ENCODE results near the gene C7orf33.
"Not testable (repeated sequence)": the region's sequence is repeated elsewhere in the genome, so short reads cannot be mapped to it uniquely, and the experiment has no call there.

Gene C7orf33

DNA sequence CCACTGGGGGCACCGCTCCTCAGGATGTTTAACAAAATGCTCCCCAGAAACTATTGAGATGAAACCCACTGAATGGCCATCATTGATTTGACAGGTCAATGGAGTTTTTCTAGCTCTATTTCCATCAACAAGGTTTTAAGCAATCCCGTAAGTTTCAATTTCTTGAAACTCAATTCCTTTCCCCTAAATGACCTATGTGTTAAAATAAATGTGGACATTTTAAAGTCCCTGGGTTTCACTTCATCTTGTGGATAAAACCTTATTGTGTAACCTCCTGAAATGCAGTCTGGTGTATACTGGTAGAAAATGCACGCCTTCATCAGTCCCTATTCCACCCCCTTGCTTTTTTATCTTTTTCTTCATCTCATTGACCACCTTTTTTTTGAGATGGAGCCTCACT lies 8.9 kb upstream of the C7orf33 start:
- no peak for DNase-seq

DNA sequence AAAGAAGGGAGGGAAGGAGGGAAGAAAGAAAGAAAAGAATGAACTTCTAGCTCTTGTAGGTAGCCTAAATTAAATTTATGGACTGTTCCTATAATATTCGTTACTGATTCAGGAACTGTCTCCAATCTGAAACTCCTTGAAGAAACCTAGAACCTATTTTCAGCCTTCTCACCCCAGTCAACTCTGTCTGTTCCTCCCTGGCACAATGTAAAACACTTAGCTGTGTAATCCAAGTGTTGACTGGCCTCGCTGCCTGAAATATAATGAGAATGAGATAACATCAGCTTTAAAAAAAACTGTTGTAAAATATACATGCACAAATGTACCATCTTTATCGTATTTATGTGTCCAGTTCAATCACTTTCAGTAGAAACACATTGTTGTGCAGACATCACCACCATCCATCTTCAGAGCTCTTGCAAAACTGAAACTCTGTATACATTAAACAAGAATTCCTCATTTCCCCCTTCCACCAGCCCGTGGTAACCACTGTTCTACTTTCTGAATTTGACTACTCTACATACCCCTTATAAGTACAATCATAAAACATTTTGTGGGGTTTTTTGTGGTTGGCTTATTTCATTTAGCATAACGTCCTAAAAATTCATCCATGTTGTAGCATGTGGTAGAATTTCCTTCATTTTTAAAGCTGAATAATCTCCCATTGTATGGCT lies 6.3 kb upstream of the C7orf33 start:
- no peak for DNase-seq

DNA sequence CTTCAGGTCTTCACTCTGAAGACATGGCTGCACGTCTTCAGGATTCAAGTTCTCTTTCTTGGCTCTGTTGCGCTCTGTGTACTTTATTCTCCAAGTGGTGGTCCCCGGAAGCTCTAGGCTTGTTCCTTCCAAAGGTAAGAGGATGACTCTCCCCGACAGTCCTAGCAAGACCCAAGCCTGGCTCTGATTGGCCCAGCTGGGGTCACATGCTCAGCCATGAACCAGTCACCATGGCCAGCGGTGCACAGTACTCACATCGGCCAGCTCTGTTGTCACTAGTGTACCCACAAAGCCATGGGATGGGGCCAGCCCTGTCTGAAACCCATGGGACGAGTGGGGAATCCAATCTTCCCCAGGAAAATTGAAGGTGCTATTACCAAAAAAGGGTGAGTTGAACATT lies 5.2 kb upstream of the C7orf33 start:
- no peak for DNase-seq

DNA sequence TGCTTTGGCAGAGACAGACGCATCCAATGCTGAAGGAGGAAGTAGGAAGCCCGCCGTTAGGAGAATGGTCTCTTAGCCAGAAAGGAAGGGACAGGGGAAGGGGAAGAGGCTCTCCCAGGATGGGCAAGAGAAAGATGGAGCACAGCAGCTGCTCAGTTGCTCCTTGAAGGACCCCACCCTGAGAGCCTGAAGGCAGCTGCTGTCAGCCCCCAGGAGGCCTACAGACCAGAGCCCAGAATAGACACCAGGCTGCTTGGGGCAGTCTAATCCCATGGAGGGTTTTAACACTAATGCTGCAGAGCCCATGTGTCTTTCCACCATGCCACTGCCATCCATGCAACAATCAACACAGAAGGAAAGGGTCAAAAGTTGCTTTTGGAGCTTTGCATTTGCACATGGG lies 3.5 kb upstream of the C7orf33 start:
- DNase-seq: no peak

DNA sequence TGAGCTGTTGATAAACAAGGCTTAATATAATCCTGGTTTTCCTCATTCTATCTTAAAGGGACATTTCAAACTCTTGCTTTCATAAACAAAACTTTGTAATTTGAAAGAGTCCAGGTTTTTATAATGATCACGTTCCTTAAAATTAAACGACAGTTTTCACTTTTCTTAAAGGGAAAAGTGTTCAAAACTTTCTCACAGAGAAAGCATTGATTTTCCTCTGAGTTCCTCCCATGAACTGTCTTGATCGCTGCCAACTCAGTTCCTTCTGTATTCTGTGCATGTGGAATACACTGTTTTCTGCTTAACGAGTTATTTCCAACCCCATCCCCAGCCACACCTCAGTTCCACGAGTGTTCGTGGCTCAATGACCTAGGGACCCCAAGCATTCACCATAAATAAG lies 2.4 kb upstream of the C7orf33 start:
- no peak for DNase-seq

DNA sequence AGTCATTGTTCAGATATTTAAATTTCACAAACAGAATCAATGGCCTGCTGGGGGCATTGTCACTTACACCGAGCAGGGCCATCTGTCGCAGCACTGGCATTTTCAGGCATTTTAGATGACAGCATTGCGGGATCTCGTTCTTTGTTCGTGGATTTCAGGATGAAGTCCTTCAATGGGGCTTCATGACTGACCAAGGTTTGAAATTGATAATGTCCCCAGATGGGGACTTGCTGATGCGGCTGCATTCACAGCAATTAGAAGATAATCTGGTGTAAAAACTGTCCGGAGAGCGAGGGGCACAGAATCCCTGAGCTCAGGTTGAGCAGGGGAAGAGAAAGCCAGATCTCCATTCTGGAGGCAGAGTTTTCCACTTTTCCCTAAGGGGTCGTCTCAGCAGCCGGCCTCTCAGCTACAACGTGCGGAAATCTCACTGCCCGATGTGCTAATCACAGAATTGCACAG lies 1.9 kb upstream of the C7orf33 start:
- peak; percentile 34 for DNase-seq

DNA sequence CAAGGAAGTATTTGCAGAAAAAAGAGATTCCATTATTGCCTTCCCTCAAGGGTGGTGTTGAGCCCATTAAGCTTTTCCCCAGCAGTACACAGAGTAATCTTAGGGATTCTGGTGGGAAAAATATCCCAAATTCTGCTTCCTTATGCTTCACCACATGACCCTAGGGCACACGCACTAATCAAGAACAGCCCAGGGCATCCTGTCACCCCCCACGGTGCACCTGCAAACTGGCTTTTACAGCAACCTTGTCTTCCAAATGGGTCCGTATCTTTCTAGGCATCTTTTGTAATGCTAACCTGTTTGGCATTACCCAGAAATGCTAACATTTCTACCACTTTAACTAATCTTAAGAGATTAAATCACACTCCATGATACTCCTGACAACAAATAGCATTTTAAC lies 926 bp upstream of the C7orf33 start:
- peak; percentile 46 for DNase-seq

DNA sequence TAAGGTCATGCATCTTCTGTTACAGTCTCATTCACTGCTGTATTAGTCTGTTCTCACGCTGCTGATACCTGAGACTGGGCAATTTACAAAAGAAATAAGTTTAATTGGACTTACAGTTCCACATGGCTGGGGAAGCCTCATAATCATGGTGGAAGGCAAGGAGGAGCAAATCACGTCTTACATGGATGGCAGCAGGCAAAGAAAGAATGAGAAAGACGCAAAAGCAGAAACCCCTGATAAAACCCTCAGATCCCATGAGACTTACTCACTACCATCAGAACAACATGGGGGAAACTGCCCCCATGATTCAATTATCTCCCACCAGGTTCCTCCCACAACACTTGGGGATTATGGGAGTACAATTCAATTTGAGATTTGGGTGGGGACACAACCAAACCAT lies 5.8 kb downstream of the C7orf33 start:
- not testable (repeated sequence) for DNase-seq

DNA sequence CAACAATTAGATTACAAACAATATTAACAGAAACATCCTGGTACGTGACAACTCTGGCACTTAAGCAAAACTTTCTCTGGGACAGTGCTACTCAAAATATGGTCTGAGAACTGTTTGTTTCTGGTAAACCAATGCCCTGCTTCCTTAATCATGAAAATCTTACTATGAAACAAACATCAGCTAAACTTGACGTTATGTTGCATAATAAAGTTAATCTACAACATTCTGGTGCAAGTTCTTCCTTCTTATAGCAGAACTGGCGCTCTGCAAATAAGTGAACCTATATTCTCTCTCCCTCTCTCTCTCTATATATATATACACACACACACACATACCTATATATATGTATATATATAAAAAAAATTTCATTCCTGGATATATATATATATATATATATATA lies 7.8 kb downstream of the C7orf33 start:
- no peak for DNase-seq

DNA sequence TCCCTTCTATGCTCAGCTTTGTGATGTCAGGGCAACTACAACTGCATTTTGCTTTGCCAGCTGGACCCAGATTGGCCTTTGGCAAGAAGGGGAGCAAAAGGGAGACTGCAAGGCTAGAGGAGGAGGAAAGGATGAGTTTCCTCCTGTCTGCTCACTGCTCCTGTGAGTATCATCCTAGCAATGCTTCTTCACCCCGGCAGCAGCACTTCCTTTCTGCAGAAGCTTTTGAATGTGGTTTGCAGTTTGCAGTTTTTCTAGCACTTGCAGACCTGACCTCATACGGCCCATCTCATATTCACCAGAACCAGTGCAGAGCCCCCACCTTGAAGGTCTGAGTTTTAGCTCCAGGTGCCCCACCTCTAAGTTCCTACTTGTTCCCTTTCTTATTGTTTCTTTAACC lies 14.8 kb downstream of the C7orf33 start:
- no peak for DNase-seq

DNA sequence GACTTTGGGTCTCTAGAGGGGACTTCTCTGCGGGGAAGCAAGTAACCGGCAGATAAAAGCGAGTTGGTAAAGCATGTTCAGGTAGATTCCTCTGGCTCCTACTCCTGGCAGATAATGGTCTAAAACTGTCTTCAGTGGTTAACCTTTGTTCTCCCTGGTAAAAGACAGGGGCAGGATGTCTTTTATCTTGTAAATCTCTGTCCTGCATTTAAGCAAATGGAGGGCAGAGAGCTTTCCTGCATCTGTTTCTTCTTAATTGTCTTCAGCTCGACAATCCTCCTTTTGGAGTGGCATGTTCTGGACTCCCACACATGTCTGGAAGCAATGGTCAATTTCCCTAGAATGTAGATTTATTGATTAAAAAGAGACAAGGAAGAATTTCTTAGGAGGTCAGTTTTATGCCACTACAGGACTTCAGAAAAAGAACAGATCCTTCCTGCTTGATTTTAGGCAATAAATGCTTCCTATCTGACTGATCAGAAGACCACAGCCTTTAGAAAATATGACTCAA lies 16.6 kb downstream of the C7orf33 start:
- no peak for DNase-seq

DNA sequence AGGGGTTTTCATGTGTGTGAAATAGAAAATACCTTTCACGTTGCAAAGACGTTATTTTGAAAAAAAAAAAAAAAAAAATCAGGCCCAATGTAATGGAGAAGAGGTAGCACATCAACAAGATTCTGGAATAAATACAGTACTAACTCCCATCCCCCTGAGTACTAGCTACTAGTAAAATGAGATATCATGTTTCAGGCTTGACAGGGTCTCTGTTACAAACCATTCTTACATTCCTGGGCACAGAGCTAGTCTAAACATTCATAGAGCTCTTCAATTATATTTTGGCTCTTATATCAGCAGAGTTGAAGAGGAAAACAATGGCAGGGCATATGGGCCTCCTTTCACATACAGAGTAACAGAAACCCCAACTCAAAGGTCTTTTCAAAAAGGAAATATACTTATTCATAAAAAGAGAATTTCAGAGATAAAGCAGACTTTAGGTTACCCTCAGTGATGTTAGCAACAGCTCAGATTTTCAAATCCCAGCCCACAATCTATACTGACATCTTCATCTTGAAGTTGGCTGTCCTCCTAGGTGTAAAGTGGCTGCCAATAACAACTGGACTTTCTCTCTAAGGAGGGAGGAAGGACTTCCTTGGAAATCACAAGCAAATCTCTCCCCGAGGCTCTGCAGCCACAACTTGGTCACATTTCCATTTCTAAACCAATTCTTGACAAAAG lies 18.6 kb downstream of the C7orf33 start:
- DNase-seq: no peak

DNA sequence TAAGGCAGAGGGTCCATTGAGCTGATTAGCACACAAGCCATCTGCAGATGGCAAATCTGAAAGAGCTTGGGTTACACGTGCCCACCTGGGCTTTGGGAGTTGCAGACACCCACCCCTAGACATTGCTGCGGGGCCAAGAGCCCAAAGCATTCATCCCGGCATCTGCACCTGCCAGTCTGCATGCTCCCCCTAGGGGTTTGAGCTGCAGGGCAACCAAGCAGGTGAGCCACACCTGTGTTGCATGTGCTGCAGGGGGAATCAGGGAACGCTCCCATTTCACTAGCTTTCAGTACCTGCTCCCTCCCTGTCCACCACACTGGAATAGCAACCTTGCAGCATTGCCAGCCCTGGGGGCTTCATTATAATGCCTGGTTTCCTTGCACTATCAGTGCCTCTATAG lies 21.1 kb downstream of the C7orf33 start:
- peak; percentile 70 for DNase-seq

DNA sequence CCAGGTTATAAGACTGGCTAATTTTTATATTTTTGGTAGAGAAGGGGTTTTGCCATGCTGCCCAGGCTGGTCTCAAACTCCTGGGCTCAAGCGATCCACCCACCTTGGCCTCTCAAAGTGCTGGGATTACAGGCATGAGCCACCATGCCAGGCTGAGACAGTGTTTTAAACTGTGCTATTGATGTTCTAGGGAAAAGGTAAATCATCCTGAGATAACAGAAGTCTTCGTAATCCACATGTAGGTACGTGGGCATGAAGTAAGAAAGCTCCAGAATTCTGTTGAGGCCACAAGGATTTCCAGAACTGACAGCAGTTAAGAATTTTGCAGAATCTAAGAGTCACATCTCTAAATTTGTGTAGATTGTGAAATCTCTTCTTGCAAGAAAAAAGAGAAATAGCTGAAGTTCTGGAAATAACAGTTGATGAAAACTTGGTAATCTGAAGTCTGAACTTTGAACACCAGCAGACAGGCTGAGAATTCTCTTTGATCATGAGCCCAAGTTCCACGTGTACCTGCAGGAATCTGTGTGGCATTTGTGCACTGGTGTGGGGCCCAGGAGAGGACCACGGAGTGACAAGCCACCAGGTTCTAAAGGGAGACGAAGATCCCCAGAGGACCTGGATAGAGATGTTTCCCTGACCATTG lies 24.6 kb downstream of the C7orf33 start:
- DNase-seq: no peak

DNA sequence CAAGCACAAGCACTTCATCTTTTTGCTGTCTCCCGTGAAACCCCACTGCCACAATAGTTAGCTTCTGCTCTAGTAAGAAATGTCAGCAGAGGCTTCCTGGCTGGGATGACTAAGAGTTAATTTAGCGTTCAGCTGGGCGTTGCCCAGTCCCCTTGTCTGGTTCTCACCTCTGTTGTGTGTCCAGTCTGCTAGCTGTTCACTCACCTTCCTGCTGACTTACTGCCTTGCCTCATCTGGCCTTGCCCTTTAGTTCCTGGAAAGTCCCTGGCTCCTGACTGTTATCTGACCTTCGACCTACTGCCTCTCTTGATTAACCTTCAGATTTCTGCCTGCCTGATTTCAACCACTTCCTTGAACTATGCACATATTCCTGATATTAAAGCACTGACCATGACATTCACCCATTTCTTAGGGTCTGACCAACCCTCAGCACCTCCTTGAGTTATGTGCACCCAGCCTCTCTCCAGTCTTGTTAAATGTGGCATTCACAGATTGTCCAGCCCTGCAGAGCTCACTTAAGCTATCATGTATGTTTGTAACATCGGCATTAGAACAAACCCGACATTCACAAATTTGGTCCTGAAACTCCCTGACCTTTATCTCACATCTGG lies 30.3 kb downstream of the C7orf33 start:
- DNase-seq: peak; percentile 23

DNA sequence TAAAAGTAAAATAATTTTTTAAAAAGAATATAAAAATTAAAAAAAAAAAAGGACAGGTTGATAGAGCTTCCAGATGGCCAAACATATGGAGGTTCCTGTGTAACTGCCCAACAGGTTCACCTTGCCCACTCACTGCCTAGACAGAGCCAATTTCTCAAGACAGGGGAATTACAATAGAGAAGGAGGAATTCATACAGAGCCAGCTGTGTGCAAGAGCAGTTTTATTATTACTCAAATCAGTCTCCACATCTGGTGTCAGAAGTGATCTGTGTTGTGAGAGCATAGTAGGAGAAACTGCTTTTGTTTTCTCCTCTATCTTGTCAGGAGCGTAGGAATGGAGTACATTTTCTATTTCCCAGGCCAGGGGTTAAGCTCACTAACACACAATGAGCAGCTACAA lies 31.0 kb downstream of the C7orf33 start:
- peak; percentile 7 for DNase-seq

DNA sequence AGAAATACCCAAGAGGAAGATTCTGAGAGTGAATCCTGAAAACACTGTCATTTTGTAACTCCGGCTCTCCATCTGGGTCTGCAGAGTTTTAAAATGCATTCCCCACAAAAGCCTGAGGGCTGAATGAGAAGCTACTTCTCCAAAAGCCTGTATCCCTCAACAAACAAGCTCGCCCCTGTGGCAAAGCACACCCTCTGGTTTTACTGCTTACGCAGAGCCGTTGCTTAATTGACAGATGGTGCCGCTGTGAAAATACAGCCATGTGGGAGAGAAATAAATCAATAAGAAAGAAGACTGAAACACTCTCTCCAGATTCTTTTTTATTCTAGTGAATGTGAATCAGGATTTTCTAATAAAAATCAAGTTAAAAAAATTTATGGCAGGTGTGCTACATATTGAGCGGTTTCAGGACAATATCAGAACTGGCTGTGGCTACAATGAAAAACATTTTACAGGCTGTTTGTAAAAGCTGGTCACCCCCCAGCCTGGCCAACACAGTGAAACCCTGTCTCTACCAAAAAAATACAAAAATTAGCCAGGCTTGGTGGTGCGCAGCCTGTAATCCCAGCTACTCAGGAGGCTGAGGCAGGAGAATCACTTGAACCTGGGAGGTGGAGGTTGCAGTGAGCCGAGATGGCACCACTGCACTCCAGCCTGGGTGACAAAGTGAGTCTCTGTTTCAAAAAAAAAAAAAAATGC lies 32.5 kb downstream of the C7orf33 start:
- DNase-seq: peak; percentile 92

DNA sequence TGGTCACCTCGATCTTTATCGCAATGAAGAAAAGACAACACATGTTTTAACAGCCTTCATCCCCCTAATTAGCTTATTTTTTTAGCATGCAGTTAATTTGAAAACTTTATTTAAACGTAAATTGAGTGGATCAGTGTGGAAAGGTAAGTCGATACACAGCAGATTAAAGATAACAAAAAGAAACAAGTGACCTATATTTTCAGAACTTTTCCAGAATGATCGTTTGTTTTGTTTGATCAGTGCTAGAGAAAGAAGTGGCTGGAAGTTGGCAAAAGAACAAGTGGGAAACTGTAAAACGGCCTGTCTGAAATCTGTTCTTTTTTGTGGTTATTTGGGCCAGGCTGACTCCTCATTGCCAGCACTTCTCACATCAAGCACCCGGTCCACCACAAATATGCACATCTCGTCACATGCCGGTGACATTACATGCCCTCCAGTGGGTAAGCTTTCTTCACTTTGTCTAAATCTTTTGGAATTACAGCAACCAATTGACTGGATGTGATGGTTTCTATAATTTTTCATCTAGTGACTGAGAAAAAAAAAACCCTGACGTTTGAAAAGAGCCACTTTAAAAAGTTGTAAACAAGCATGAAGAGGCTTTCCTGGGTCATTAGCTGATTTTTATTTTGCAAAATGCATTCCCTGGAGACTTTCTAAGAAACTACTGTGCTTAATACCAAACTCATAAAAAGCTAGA lies 33.2 kb downstream of the C7orf33 start:
- DNase-seq: no peak

DNA sequence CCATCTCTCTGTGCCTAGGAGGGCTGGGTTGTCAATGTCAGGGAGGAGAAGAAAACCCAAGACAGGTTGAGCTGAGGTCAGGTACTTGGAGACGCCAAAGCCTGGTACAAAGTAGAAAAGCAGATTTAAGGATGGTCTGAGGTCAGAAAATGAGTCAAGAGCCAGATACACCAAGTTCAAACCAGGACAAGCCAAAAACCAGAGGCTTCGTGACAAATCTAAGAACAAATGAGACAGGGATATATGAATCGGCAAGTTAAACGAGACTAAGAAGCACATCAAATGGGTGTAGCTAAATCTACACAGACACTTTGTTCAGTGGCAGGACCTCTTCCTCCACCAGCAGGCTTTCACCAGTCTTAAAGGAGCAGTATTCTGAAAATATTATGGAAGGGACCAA lies 34.2 kb downstream of the C7orf33 start:
- DNase-seq: peak; percentile 11

DNA sequence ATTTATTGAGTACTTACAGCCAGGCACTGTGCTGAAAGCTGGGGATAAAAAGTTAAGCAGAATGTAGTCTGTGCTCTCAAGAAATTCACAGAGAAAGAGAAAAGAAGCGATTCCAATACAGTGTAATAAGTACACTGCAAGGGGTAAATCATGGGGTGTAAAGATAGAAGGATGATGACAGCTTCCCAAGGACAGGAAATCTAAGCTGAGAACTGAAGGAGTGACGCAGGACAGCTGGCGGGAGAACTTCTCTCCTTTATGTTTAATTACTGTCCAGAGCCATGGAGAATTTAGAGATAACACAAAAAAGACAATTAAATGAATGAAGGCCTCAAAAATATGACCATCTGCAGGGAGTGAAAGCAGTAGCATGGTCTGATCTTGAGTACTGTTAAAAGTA lies 34.8 kb downstream of the C7orf33 start:
- peak; percentile 57 for DNase-seq

DNA sequence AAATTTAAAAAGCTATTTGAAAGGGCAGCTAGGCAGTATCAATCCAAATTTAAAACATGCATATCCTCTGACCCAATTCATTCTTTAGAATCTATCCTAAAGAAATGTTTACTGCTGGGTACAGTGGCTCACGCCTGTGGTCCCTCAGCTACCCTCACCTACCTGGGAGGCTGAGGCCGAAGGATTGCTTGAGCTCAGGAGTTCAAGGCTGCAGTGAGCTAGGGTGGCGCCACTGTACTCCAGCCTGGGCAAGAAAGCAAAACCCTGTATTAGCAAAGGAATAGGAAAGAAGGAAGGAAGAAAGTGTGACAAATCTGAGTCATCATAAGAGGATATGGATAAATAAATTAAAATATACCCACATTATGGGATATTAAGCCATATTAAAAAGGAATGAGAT lies 36.3 kb downstream of the C7orf33 start:
- peak; percentile 7 for DNase-seq

DNA sequence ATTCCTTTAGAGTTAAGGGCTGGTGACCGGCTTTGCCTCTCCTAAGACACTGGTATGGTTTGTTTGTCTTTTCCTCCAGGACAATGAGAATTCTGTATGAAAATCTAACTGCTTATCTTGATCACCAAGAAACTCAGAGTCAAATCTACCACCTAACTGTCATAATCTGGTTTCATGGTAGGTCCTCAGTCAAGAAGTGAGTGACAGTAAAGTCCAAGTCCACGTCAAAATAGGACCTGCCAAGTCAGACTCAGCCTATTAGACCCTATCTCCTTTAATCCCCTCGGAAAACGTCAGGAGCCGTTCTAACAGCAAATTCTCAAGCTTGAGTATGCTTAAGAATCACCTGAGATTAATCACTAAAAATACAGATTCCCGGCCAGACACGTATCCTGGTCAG lies 37.4 kb downstream of the C7orf33 start:
- no peak for DNase-seq
